ENCODE results near the gene DHRS4L2.

DHRS4L2 gene

GRCh38 chr14:24053548-24054323 lies 65.0 kb downstream of the DHRS4L2 start:
- TF ChIP-seq ZNF274 (IDR thresholded peaks at IDR 0.05; ENCODE audit: low read depth, low read length) (no peak), SUZ12 (IDR thresholded peaks at IDR 0.05; ENCODE audit: extremely low read depth, insufficient read depth, insufficient read length) (no peak), YY1 (IDR thresholded peaks at IDR 0.05; ENCODE audit: insufficient read depth, insufficient read length) (no peak)
- H3K27me3 ChIP-seq (ENCODE audit: insufficient read depth, insufficient read length), result peaks cover 38% of the 10 kb centered on the region
- no peaks in the 10 kb centered on the region for H3K9me3 ChIP-seq (ENCODE audit: insufficient read depth, low read length)
- no peak overlapping the region for H3K4me3 ChIP-seq (ENCODE audit: insufficient read length, low read depth)
- no peak for DNase-seq (ENCODE audit: low read depth, low spot score)
- no peak overlapping the region for H3K9ac ChIP-seq (ENCODE audit: insufficient read length, low read depth)
- H3K36me3 ChIP-seq (ENCODE audit: insufficient read depth, insufficient read length, low read length), result no peaks in the 10 kb centered on the region
- peaks cover 6% of the 10 kb centered on the region for H3K4me1 ChIP-seq (ENCODE audit: insufficient read depth, insufficient read length)

GRCh38 chr14:24054324-24054641 lies 65.6 kb downstream of the DHRS4L2 start:
- Histone ChIP-seq H3K9ac (ENCODE audit: insufficient read length, low read depth) (no peak overlapping the region), H3K36me3 (ENCODE audit: insufficient read depth, insufficient read length, low read length) (no peaks in the 10 kb centered on the region), H3K4me1 (ENCODE audit: insufficient read depth, insufficient read length) (peaks cover 11% of the 10 kb centered on the region), H3K27me3 (ENCODE audit: insufficient read depth, insufficient read length) (peaks cover 35% of the 10 kb centered on the region), H3K9me3 (ENCODE audit: insufficient read depth, low read length) (no peaks in the 10 kb centered on the region), H3K4me3 (ENCODE audit: insufficient read length, low read depth) (no peak overlapping the region)
- DNase-seq (ENCODE audit: low read depth, low spot score), result no peak
- TF ChIP-seq YY1 (IDR thresholded peaks at IDR 0.05; ENCODE audit: insufficient read depth, insufficient read length) (no peak), ZNF274 (IDR thresholded peaks at IDR 0.05; ENCODE audit: low read depth, low read length) (no peak), SUZ12 (IDR thresholded peaks at IDR 0.05; ENCODE audit: extremely low read depth, insufficient read depth, insufficient read length) (no peak)

- Histone ChIP-seq H3K36me3 (ENCODE audit: insufficient read depth, insufficient read length, low read length) (no peaks in the 10 kb centered on the region), H3K27me3 (ENCODE audit: insufficient read depth, insufficient read length) (peaks cover 35% of the 10 kb centered on the region), H3K4me1 (ENCODE audit: insufficient read depth, insufficient read length) (peaks cover 11% of the 10 kb centered on the region), H3K4me3 (ENCODE audit: insufficient read length, low read depth) (no peak overlapping the region), H3K9me3 (ENCODE audit: insufficient read depth, low read length) (no peaks in the 10 kb centered on the region), H3K9ac (ENCODE audit: insufficient read length, low read depth) (no peak overlapping the region)
- DNase-seq (ENCODE audit: low read depth, low spot score), result no peak
- TF ChIP-seq ZNF274 (IDR thresholded peaks at IDR 0.05; ENCODE audit: low read depth, low read length) (no peak), YY1 (IDR thresholded peaks at IDR 0.05; ENCODE audit: insufficient read depth, insufficient read length) (no peak), SUZ12 (IDR thresholded peaks at IDR 0.05; ENCODE audit: extremely low read depth, insufficient read depth, insufficient read length) (no peak)
These were observed 65.9 kb downstream of the DHRS4L2 start for GRCh38 chr14:24054646-24055045.
